ENCODE data around the gene SPINK6.

The SPINK6 gene

GRCh38 chr5:148205044-148205806 is 2.4 kb downstream of the SPINK6 start:
- Histone ChIP-seq H3K4me3 (ENCODE audit: insufficient read length, low read depth) (no peak overlapping the region), H3K27me3 (ENCODE audit: insufficient read depth, insufficient read length) (no peaks in the 10 kb centered on the region), H3K4me1 (ENCODE audit: insufficient read depth, insufficient read length) (no peaks in the 10 kb centered on the region), H3K36me3 (ENCODE audit: insufficient read depth, insufficient read length, low read length) (no peaks in the 10 kb centered on the region), H3K9me3 (ENCODE audit: insufficient read depth, low read length) (no peaks in the 10 kb centered on the region), H3K9ac (ENCODE audit: insufficient read length, low read depth) (no peak overlapping the region)
- TF ChIP-seq YY1 (IDR thresholded peaks at IDR 0.05; ENCODE audit: insufficient read depth, insufficient read length) (no peak), SUZ12 (IDR thresholded peaks at IDR 0.05; ENCODE audit: extremely low read depth, insufficient read depth, insufficient read length) (no peak), ZNF274 (IDR thresholded peaks at IDR 0.05; ENCODE audit: low read depth, low read length) (no peak)
- no peak for DNase-seq (ENCODE audit: low read depth, low spot score)

- TF ChIP-seq SUZ12 (IDR thresholded peaks at IDR 0.05; ENCODE audit: extremely low read depth, insufficient read depth, insufficient read length) (no peak), YY1 (IDR thresholded peaks at IDR 0.05; ENCODE audit: insufficient read depth, insufficient read length) (no peak), ZNF274 (IDR thresholded peaks at IDR 0.05; ENCODE audit: low read depth, low read length) (no peak)
- Histone ChIP-seq H3K4me3 (ENCODE audit: insufficient read length, low read depth) (no peak overlapping the region), H3K27me3 (ENCODE audit: insufficient read depth, insufficient read length) (no peaks in the 10 kb centered on the region), H3K36me3 (ENCODE audit: insufficient read depth, insufficient read length, low read length) (no peaks in the 10 kb centered on the region), H3K9me3 (ENCODE audit: insufficient read depth, low read length) (no peaks in the 10 kb centered on the region), H3K4me1 (ENCODE audit: insufficient read depth, insufficient read length) (no peaks in the 10 kb centered on the region), H3K9ac (ENCODE audit: insufficient read length, low read depth) (no peak overlapping the region)
- no peak for DNase-seq (ENCODE audit: low read depth, low spot score)
These were observed 3.0 kb downstream of the SPINK6 start for GRCh38 chr5:148205865-148206264.

GRCh38 chr5:148206620-148207019 is 3.8 kb downstream of the SPINK6 start:
- H3K9me3 ChIP-seq (ENCODE audit: insufficient read depth, low read length): no peaks in the 10 kb centered on the region
- H3K4me1 ChIP-seq (ENCODE audit: insufficient read depth, insufficient read length): no peaks in the 10 kb centered on the region
- DNase-seq (ENCODE audit: low read depth, low spot score): no peak
- no peak overlapping the region for H3K9ac ChIP-seq (ENCODE audit: insufficient read length, low read depth)
- no peak overlapping the region for H3K4me3 ChIP-seq (ENCODE audit: insufficient read length, low read depth)
- H3K27me3 ChIP-seq (ENCODE audit: insufficient read depth, insufficient read length): no peaks in the 10 kb centered on the region
- TF ChIP-seq YY1 (IDR thresholded peaks at IDR 0.05; ENCODE audit: insufficient read depth, insufficient read length) (no peak), ZNF274 (IDR thresholded peaks at IDR 0.05; ENCODE audit: low read depth, low read length) (no peak), SUZ12 (IDR thresholded peaks at IDR 0.05; ENCODE audit: extremely low read depth, insufficient read depth, insufficient read length) (no peak)
- H3K36me3 ChIP-seq (ENCODE audit: insufficient read depth, insufficient read length, low read length): no peaks in the 10 kb centered on the region

- Histone ChIP-seq H3K27me3 (ENCODE audit: insufficient read depth, insufficient read length) (no peaks in the 10 kb centered on the region), H3K36me3 (ENCODE audit: insufficient read depth, insufficient read length, low read length) (no peaks in the 10 kb centered on the region), H3K4me3 (ENCODE audit: insufficient read length, low read depth) (no peak overlapping the region), H3K9me3 (ENCODE audit: insufficient read depth, low read length) (no peaks in the 10 kb centered on the region), H3K4me1 (ENCODE audit: insufficient read depth, insufficient read length) (no peaks in the 10 kb centered on the region), H3K9ac (ENCODE audit: insufficient read length, low read depth) (no peak overlapping the region)
- DNase-seq (ENCODE audit: low read depth, low spot score): no peak
- TF ChIP-seq YY1 (IDR thresholded peaks at IDR 0.05; ENCODE audit: insufficient read depth, insufficient read length) (no peak), ZNF274 (IDR thresholded peaks at IDR 0.05; ENCODE audit: low read depth, low read length) (no peak), SUZ12 (IDR thresholded peaks at IDR 0.05; ENCODE audit: extremely low read depth, insufficient read depth, insufficient read length) (no peak)
These were observed 5.4 kb downstream of the SPINK6 start for GRCh38 chr5:148208226-148208625.

GRCh38 chr5:148209151-148209770 is 6.4 kb downstream of the SPINK6 start:
- no peak for DNase-seq (ENCODE audit: low read depth, low spot score)
- Histone ChIP-seq H3K27me3 (ENCODE audit: insufficient read depth, insufficient read length) (no peaks in the 10 kb centered on the region), H3K4me3 (ENCODE audit: insufficient read length, low read depth) (no peak overlapping the region), H3K9ac (ENCODE audit: insufficient read length, low read depth) (no peak overlapping the region), H3K4me1 (ENCODE audit: insufficient read depth, insufficient read length) (no peaks in the 10 kb centered on the region), H3K36me3 (ENCODE audit: insufficient read depth, insufficient read length, low read length) (no peaks in the 10 kb centered on the region), H3K9me3 (ENCODE audit: insufficient read depth, low read length) (no peaks in the 10 kb centered on the region)
- no peak for TF ChIP-seq YY1 (IDR thresholded peaks at IDR 0.05; ENCODE audit: insufficient read depth, insufficient read length)
- no peak for TF ChIP-seq ZNF274 (IDR thresholded peaks at IDR 0.05; ENCODE audit: low read depth, low read length)
- no peak for TF ChIP-seq SUZ12 (IDR thresholded peaks at IDR 0.05; ENCODE audit: extremely low read depth, insufficient read depth, insufficient read length)

- no peak overlapping the region for H3K9ac ChIP-seq (ENCODE audit: insufficient read length, low read depth)
- no peaks in the 10 kb centered on the region for H3K27me3 ChIP-seq (ENCODE audit: insufficient read depth, insufficient read length)
- no peaks in the 10 kb centered on the region for H3K36me3 ChIP-seq (ENCODE audit: insufficient read depth, insufficient read length, low read length)
- DNase-seq (ENCODE audit: low read depth, low spot score): no peak
- H3K9me3 ChIP-seq (ENCODE audit: insufficient read depth, low read length): no peaks in the 10 kb centered on the region
- H3K4me1 ChIP-seq (ENCODE audit: insufficient read depth, insufficient read length): no peaks in the 10 kb centered on the region
- H3K4me3 ChIP-seq (ENCODE audit: insufficient read length, low read depth): no peak overlapping the region
- no peak for TF ChIP-seq ZNF274 (IDR thresholded peaks at IDR 0.05; ENCODE audit: low read depth, low read length)
- TF ChIP-seq YY1 (IDR thresholded peaks at IDR 0.05; ENCODE audit: insufficient read depth, insufficient read length): no peak
- TF ChIP-seq SUZ12 (IDR thresholded peaks at IDR 0.05; ENCODE audit: extremely low read depth, insufficient read depth, insufficient read length): no peak
These were observed 11.9 kb downstream of the SPINK6 start for GRCh38 chr5:148214665-148215185.

- Histone ChIP-seq H3K9ac (ENCODE audit: insufficient read length, low read depth) (no peak overlapping the region), H3K36me3 (ENCODE audit: insufficient read depth, insufficient read length, low read length) (no peaks in the 10 kb centered on the region), H3K27me3 (ENCODE audit: insufficient read depth, insufficient read length) (no peaks in the 10 kb centered on the region), H3K9me3 (ENCODE audit: insufficient read depth, low read length) (no peaks in the 10 kb centered on the region), H3K4me3 (ENCODE audit: insufficient read length, low read depth) (no peak overlapping the region), H3K4me1 (ENCODE audit: insufficient read depth, insufficient read length) (no peaks in the 10 kb centered on the region)
- no peak for DNase-seq (ENCODE audit: low read depth, low spot score)
- TF ChIP-seq YY1 (IDR thresholded peaks at IDR 0.05; ENCODE audit: insufficient read depth, insufficient read length) (no peak), SUZ12 (IDR thresholded peaks at IDR 0.05; ENCODE audit: extremely low read depth, insufficient read depth, insufficient read length) (no peak), ZNF274 (IDR thresholded peaks at IDR 0.05; ENCODE audit: low read depth, low read length) (no peak)
These were observed 18.7 kb downstream of the SPINK6 start for GRCh38 chr5:148221508-148221907.

All from NT2/D1 (cell line).